ENCODE results near the gene MAML3.

MAML3 gene

GRCh38 chr4:139912445-139912844 is 241.5 kb downstream of the MAML3 start:
- Histone ChIP-seq H3K27ac (no peak overlapping the region), H3K9me3 (no peaks in the 10 kb centered on the region), H3K4me3 (no peak overlapping the region), H3K4me1 (peaks cover 0 to 41% (median 21%) of the 10 kb centered on the region in 4 donors), H3K27me3 (no peaks in the 10 kb centered on the region), H3K36me3 (no peaks in the 10 kb centered on the region)
- DNase-seq, result no peak
- TF ChIP-seq CTCF (IDR thresholded peaks at IDR 0.05), result no peak
- intact Hi-C loops (cut with DNase I; ENCODE audit: low total_unique reads), result no loop called here

GRCh38 chr4:139910106-139910505 is 243.9 kb downstream of the MAML3 start:
- Histone ChIP-seq H3K4me1 (peaks cover 0 to 38% (median 25%) of the 10 kb centered on the region in 4 donors), H3K9me3 (no peaks in the 10 kb centered on the region), H3K4me3 (no peak overlapping the region), H3K27ac (no peak overlapping the region), H3K36me3 (no peaks in the 10 kb centered on the region), H3K27me3 (no peaks in the 10 kb centered on the region)
- TF ChIP-seq CTCF (IDR thresholded peaks at IDR 0.05), result no peak
- intact Hi-C loops (cut with DNase I; ENCODE audit: low total_unique reads), result no loop called here
- no peak for DNase-seq

- H3K4me3 ChIP-seq, result no peak overlapping the region
Observed at GRCh38 chr4:139908636-139909437, 245.1 kb downstream of the MAML3 start.

GRCh38 chr4:139907001-139907809 is 246.8 kb downstream of the MAML3 start:
- Histone ChIP-seq H3K4me3 (no peak overlapping the region), H3K4me1 (peaks cover 0 to 12% (median 6%) of the 10 kb centered on the region in 4 donors), H3K9me3 (no peaks in the 10 kb centered on the region), H3K36me3 (no peaks in the 10 kb centered on the region), H3K27ac (no peak overlapping the region), H3K27me3 (no peaks in the 10 kb centered on the region)
- TF ChIP-seq CTCF (IDR thresholded peaks at IDR 0.05), result no peak
- no peak for DNase-seq
- intact Hi-C loops (cut with DNase I; ENCODE audit: low total_unique reads), result no loop called here

More at GRCh38 chr4:139908636-139909437, 245.1 kb downstream of the MAML3 start:
- H3K4me1 ChIP-seq, result peaks cover 0 to 27% (median 16%) of the 10 kb centered on the region in 4 donors
- DNase-seq, result no peak
- no peak for TF ChIP-seq CTCF (IDR thresholded peaks at IDR 0.05)
- no peaks in the 10 kb centered on the region for H3K36me3 ChIP-seq
- H3K27me3 ChIP-seq, result no peaks in the 10 kb centered on the region
- no peak overlapping the region for H3K27ac ChIP-seq
- no peaks in the 10 kb centered on the region for H3K9me3 ChIP-seq
- intact Hi-C loops (cut with DNase I; ENCODE audit: low total_unique reads), result no loop called here

GRCh38 chr4:139905489-139905888 is 248.5 kb downstream of the MAML3 start:
- H3K9me3 ChIP-seq, result no peaks in the 10 kb centered on the region
- no peaks in the 10 kb centered on the region for H3K36me3 ChIP-seq
- H3K27me3 ChIP-seq, result no peaks in the 10 kb centered on the region
- TF ChIP-seq CTCF (IDR thresholded peaks at IDR 0.05), result no peak
- peaks cover 0 to 29% (median 13%) of the 10 kb centered on the region in 4 donors for H3K4me1 ChIP-seq
- intact Hi-C loops (cut with DNase I; ENCODE audit: low total_unique reads), result no loop called here
- no peak for DNase-seq
- H3K4me3 ChIP-seq, result no peak overlapping the region
- no peak overlapping the region for H3K27ac ChIP-seq

All from tibial artery (tissue), 4 donors.